DMS153 treated with DMSO at 0.1 percent for 48 hours (cell line): ENCODE measurements around the gene R3HCC1L.

Experiments
- DNase-seq: peaks from one replicate; lab custom pipeline; 2025; ENCODE audit not compliant: unreplicated experiment; lab: John Stamatoyannopoulos, UW

R3HCC1L gene

GRCh38 chr10:98272245-98272644 is 137.8 kb downstream of the R3HCC1L start:
- DNase-seq: no peak

GRCh38 chr10:98272656-98273055 is 138.2 kb downstream of the R3HCC1L start:
- DNase-seq: no peak

DNA sequence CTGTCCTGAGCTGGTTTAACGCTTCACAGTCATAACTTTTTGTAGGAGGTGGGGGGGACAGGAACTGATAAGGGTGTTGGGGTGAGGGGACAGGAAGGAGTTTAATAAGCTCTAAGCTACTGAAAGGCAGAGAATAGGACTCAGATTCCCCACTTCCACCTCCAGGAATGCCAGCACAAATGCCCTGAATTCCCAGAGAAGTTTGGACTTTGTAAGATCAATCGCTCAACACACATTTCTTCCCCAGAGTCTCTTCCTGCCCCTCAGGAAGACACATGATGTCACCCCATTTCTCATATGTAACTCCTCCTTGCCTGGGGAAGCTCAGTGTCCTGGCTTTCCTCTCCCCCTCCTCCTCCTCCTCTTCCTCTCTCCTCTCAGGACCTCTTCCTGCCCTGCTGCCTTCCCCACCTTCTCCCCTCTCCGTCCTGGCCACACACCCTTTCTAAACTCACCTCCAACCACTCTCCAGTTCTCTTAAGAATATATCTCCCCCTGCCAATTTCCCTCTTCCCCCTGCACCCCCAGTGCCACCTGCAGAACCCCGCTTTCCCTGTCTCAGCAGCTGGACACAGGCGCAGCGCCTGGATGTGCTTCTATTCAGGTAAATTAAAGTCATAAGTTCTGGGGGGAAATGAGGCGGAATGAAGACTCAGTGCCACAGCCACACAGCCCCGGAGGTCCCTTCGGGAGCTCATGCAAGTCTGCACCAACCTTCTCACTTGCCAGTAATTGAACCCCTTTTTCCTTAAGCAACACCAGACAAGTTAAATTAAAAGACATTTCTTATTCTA is 138.8 kb downstream of the R3HCC1L start:
- DNase-seq: no peak

GRCh38 chr10:98274562-98274961 is 140.1 kb downstream of the R3HCC1L start:
- DNase-seq: no peak

DNA sequence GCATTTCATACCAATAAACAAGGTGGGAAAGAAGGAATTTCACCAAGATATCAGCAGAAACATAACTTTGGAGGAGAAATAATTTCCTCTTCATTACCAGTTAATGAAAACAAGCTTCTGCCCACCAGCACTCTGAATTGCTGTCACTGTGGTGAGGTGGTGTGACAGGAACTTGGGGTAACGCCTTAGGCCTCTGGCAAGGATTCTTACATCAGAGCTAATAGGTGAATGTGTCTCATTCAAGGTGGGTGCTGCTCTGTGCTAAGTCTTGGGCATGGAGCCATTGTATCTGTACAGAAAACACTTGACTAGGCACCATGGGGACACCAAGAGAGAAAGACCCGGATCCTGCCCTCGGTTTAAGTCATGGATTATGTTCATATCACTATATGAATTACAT is 141.9 kb downstream of the R3HCC1L start:
- DNase-seq: no peak

GRCh38 chr10:98285416-98285815 is 151.0 kb downstream of the R3HCC1L start:
- no peak for DNase-seq

DNA sequence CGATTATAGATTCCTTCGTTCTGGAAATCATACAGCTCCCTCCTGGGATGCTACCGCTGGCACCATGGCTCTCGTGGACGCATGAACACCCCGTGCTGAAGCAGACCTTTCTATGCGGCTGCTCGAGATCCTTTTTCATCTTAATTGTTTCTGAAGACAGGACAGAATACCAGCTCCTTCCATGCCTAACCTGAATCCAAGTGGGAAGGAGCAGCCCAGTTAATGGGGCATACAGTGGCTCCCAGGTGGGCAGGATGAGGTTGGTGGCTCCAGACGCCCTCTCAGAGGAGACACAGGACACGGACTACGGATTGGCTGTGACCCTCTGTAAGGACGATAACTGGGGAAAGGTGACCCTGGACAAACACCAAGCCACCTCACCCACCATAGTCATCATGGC is 152.0 kb downstream of the R3HCC1L start:
- DNase-seq: no peak

GRCh38 chr10:98287321-98287720 is 152.9 kb downstream of the R3HCC1L start:
- DNase-seq: no peak

DNA sequence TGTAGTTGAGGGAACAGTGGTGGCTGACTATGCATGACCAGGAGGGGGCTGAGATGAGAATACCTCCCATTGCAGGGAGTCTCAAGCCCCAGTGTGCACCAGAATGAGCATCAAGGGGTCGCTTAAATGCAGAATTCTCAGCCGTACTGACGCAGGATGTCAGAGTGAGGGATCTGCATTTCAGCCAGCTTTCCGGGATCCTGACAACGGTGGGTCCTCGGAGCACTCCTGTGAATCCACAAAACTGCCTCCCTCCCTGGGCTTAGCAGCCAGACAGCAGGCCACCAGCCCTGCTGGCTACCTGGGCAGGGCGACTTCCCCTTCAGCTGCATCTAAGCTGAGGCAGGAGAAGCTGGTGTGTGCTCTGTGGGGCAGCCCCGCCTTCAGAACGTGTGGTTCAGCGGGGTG is 155.3 kb downstream of the R3HCC1L start:
- no peak for DNase-seq

DNA sequence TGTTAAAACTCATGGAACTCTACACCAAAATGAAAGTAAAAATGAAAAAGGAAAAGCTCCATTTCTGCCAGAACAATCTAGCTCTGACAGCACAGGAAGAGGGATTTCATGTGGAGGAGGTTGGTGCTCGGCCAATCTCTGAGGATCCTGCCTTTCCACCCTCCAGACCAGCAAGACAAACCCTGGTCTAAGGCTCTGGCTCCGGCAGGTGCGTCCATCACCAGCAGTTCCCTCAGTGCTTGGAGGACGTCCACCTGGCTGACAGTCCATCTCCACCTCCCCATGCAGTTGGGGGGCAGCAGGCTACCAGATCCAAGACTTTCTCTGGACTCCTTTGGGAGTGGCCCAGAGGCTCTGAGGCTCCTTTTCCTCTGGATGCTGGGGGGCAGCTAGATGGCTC is 158.5 kb downstream of the R3HCC1L start:
- DNase-seq: no peak

DNA sequence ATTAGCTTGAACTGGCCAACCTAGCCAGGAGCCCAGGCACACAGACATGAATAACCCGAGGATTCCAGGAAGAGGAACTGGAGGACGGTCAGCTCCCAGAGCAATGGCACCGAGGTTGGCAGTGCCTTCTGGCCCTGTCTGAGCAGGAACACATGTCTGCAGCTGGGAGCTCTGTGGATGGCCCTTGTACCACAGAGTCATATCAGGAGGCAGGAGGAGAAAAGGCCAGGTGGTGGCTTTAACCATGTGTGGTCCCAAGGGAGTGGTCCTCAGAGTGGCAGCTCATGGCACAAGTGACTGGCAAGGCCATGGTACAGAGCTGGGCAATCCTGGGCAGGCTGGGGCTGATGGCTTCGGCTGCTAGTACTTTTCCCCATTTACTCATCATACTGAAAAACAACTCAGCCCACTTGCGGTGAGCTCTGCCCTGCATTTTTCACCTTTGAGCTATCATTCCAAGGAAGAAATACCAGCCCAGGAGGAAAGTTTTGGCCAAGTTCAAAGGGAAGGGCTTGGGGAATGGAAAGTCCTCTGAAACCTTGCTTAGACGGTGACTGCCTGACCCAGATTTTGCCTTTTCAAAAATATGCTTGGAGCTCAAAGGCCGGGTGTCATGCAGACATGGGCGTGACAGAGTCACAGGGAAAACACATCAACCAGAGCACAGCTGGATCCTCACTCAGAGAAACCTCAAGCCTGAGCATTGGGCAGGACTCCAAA is 159.3 kb downstream of the R3HCC1L start:
- DNase-seq: no peak

GRCh38 chr10:98294270-98294627 is 159.8 kb downstream of the R3HCC1L start:
- no peak for DNase-seq
